Kidney (tissue), 14 donors: ENCODE measurements around the gene CTDP1. TPM values are rescaled to one million over a fixed set of nuclear protein-coding genes. Genes with fewer than 3 reads are reported as not detected.

ENCODE experiments used
- DNase-seq, 5 donors: peaks; one replicate each; pipeline ENCODE4 v3.0.0-alpha.2; 2013 to 2020
- FAIRE-seq: peaks from 2 replicates; lab custom pipeline; 2012; peaks lifted over from hg19 to GRCh38; lab: Jason Lieb, UNC
- H3K27ac ChIP-seq, 2 donors: one replicate each; pipeline ENCODE4 v1.7.0; 2013; ENCODE audit warnings: low read depth in 2 of 2, low read length in 2 of 2, inconsistent platforms in 1 of 2
- H3K27me3 ChIP-seq: one replicate; pipeline ENCODE4 v1.7.1; 2013; ENCODE audit warnings: low read length, inconsistent platforms; ENCODE audit not compliant: control insufficient read depth, insufficient read depth
- H3K36me3 ChIP-seq, 3 donors: one replicate each; pipeline versions ENCODE4 v1.7.0 to v1.7.1; 2013; ENCODE audit warnings: low read length in 3 of 3, control low read depth in 1 of 3, inconsistent platforms in 1 of 3; ENCODE audit not compliant: insufficient read depth in 3 of 3, control insufficient read depth in 2 of 3
- H3K4me1 ChIP-seq, 3 donors: one replicate each; pipeline versions ENCODE4 v1.7.0 to v1.7.1; 2013; ENCODE audit warnings: low read length in 3 of 3, inconsistent platforms in 1 of 3, low read depth in 1 of 3; ENCODE audit not compliant: control insufficient read depth in 2 of 3, insufficient read depth in 2 of 3
- H3K4me3 ChIP-seq, 3 donors: one replicate each; pipeline versions ENCODE4 v1.7.0 to v1.8.1; 2013; ENCODE audit warnings: low read length in 3 of 3, control low read depth in 1 of 3, inconsistent platforms in 1 of 3
- H3K9ac ChIP-seq, 3 donors: one replicate each; pipeline versions ENCODE4 v1.7.0 to v1.7.1; 2013; ENCODE audit warnings: low read length in 3 of 3, control low read depth in 1 of 3, inconsistent platforms in 1 of 3
- H3K9me3 ChIP-seq, 3 donors: one replicate each; pipeline versions ENCODE4 v1.7.0 to v1.7.1; 2013; ENCODE audit warnings: low read length in 3 of 3, control low read depth in 1 of 3, inconsistent platforms in 1 of 3; ENCODE audit not compliant: control insufficient read depth in 2 of 3, insufficient read depth in 1 of 3
- CTCF ChIP-seq: IDR thresholded peaks from 3 replicates; pipeline ENCODE4 v1.5.1; 2012; ENCODE audit warnings: mild to moderate bottlenecking, moderate library complexity, borderline replicate concordance; ENCODE audit not compliant: insufficient read depth; ENCODE audit errors: extremely low read depth
- intact Hi-C: fragments of 100-400 bp; cut with DNase I; formaldehyde crosslinking; loops from one replicate; pipeline ENCODE4 v1.11.1; 2022
- polyA plus RNA-seq: library from polyadenylated mRNA; stranded (reverse); fragments of 350-450 nt; fragmentation: Illumina TruSeq; extraction: RNeasy Lipid Tissue Mini Kit (QIAGEN cat#74804); gene quantifications from one replicate; pipeline ENCODE4 v1.2.3, GENCODE V29; 2014; ENCODE audit warnings: low read depth, low replicate concordance; ENCODE audit not compliant: insufficient read depth
- total RNA-seq: library from RNA; stranded (reverse); fragmentation: NEBNext Ultra II Directional; extraction: Animal tissue kit (Norgen Biotek cat#: 25700); gene quantifications from one replicate; pipeline ENCODE4 v1.2.1, GENCODE V29; 2021
- donor health status: control.
- donor health status: control.
- donor health status: control.
- donor health status: control.
- donor health status: control.
- donor health status: DM: yes; HTN: yes; CAD: no.
- donor health status: Normal renal cell carcinoma (clear cell type).

Gene CTDP1
- total and polyA plus RNA-seq, 2 donors from 2014 or later = 11.1 to 21.8 TPM

- Histone ChIP-seq H3K36me3 (peaks cover 8 to 35% (median 26%) of the 10 kb centered on the region in 3 donors), H3K4me1 (no peaks in the 10 kb centered on the region), H3K9me3 (peaks cover 0 to 4% (median 0%) of the 10 kb centered on the region in 3 donors), H3K4me3 (no peak overlapping the region), H3K27me3 (no peaks in the 10 kb centered on the region), H3K9ac (no peak overlapping the region), H3K27ac (no peak overlapping the region)
- no peak for TF ChIP-seq CTCF
- DNase-seq = no peak
- intact Hi-C loops = no loop called here
- FAIRE-seq = no peak
Measured at GRCh38 chr18:79723628-79724027, 44.0 kb downstream of the CTDP1 start.

- H3K27ac ChIP-seq = no peak overlapping the region
- H3K9me3 ChIP-seq = peaks cover 0 to 4% (median 0%) of the 10 kb centered on the region in 3 donors
- no peak overlapping the region for H3K4me3 ChIP-seq
- no peak for TF ChIP-seq CTCF
- intact Hi-C loops = no loop called here
- DNase-seq (no peak), FAIRE-seq (no peak)
- no peak overlapping the region for H3K9ac ChIP-seq
- no peaks in the 10 kb centered on the region for H3K27me3 ChIP-seq
- no peaks in the 10 kb centered on the region for H3K4me1 ChIP-seq
- H3K36me3 ChIP-seq = peaks cover 6 to 40% (median 28%) of the 10 kb centered on the region in 3 donors
Measured at GRCh38 chr18:79724299-79725080, 44.9 kb downstream of the CTDP1 start.

GRCh38 chr18:79725486-79725885 lies 45.9 kb downstream of the CTDP1 start:
- Histone ChIP-seq H3K9ac (no peak overlapping the region), H3K4me3 (no peak overlapping the region), H3K27ac (no peak overlapping the region), H3K36me3 (peaks cover 0 to 41% (median 24%) of the 10 kb centered on the region in 3 donors), H3K27me3 (no peaks in the 10 kb centered on the region), H3K4me1 (no peaks in the 10 kb centered on the region), H3K9me3 (peaks cover 0 to 7% (median 0%) of the 10 kb centered on the region in 3 donors)
- DNase-seq (no peak), FAIRE-seq (no peak)
- intact Hi-C loops = no loop called here
- no peak for TF ChIP-seq CTCF
